Activated CD4-positive, alpha-beta T cell treated with anti-CD3 and anti-CD28 coated beads for 4 hours (primary cell): ENCODE results near the gene ARSK.

Experiments
- DNase-seq, 2 donors: peaks; one replicate each; pipeline ENCODE4 v3.0.0-alpha.2; 2020

The ARSK gene

GRCh38 chr5:95565280-95565920 lies 10.5 kb downstream of the ARSK start:
- DNase-seq: no peak

- no peak for DNase-seq
Observed at GRCh38 chr5:95572016-95572415, 17.1 kb downstream of the ARSK start.

GRCh38 chr5:95581576-95581975 lies 26.7 kb downstream of the ARSK start:
- no peak for DNase-seq

- no peak for DNase-seq
Observed at GRCh38 chr5:95583992-95584391, 29.1 kb downstream of the ARSK start.

- no peak for DNase-seq
Observed at GRCh38 chr5:95590880-95591279, 36.0 kb downstream of the ARSK start.

GRCh38 chr5:95591490-95591901 lies 36.6 kb downstream of the ARSK start:
- no peak for DNase-seq

- no peak for DNase-seq
Observed at GRCh38 chr5:95595289-95595931, 40.5 kb downstream of the ARSK start.

- DNase-seq: no peak
Observed at GRCh38 chr5:95599252-95599651, 44.4 kb downstream of the ARSK start.

GRCh38 chr5:95600557-95600956 lies 45.7 kb downstream of the ARSK start:
- no peak for DNase-seq

- DNase-seq: no peak
Observed at GRCh38 chr5:95605786-95606185, 50.9 kb downstream of the ARSK start.

- DNase-seq: no peak
Observed at GRCh38 chr5:95606419-95606818, 51.5 kb downstream of the ARSK start.

GRCh38 chr5:95609711-95610110 lies 54.8 kb downstream of the ARSK start:
- DNase-seq: no peak

- DNase-seq: no peak
Observed at GRCh38 chr5:95610546-95610945, 55.6 kb downstream of the ARSK start.

- DNase-seq: no peak
Observed at GRCh38 chr5:95611396-95611795, 56.5 kb downstream of the ARSK start.

GRCh38 chr5:95613514-95613913 lies 58.6 kb downstream of the ARSK start:
- no peak for DNase-seq

GRCh38 chr5:95615164-95615467 lies 60.2 kb downstream of the ARSK start:
- no peak for DNase-seq

- no peak for DNase-seq
Observed at GRCh38 chr5:95617057-95617456, 62.2 kb downstream of the ARSK start.

GRCh38 chr5:95619096-95619495 lies 64.2 kb downstream of the ARSK start:
- DNase-seq: no peak

GRCh38 chr5:95619514-95620029 lies 64.7 kb downstream of the ARSK start:
- DNase-seq: no peak

GRCh38 chr5:95620030-95620869 lies 65.3 kb downstream of the ARSK start, which contains the start of gene GPR150:
Gene GPR150, plus strand, starts transcription at chr5:95620087. Its CDS starts 189 bp downstream, at chr5:95620276.
- DNase-seq: peak; percentile 49 to 62

GRCh38 chr5:95620870-95621838 lies 66.3 kb downstream of the ARSK start:
- peak; percentile 31 to 44 for DNase-seq

GRCh38 chr5:95621839-95622629 lies 67.1 kb downstream of the ARSK start:
- peak in 1 of 2 donors; percentile 6 for DNase-seq
